SU-DHL-6 (cell line): Measurements from ENCODE around the gene B4GALT3.

Source experiments
- CTCF ChIP-seq: fragments of 200-600 bp; sonication (generic); IDR thresholded peaks from one replicate; pipeline ENCODE4 v1.5.1; 2017; ENCODE audit warnings: antibody characterized with exemption, mild to moderate bottlenecking, low read length, moderate library complexity; ENCODE audit not compliant: insufficient read depth, poor library complexity, severe bottlenecking
- EZH2phosphoT487 ChIP-seq: fragments of 200-600 bp; sonication (generic), shearing (Covaris generic); conservative IDR thresholded peaks from 2 replicates; pipeline ENCODE4 v1.6.1; 2018; ENCODE audit warnings: mild to moderate bottlenecking, antibody characterized with exemption, low read length, moderate library complexity, mixed read lengths

- TF ChIP-seq CTCF = no peak
- no peak for TF ChIP-seq EZH2phosphoT487
Measured at GRCh38 chr1:161200421-161200991, 23.2 kb upstream of the B4GALT3 start.
